IPS-18a (cell line): ENCODE measurements around the gene EFCAB6.

ENCODE experiments used
- H3K27ac ChIP-seq: one replicate; pipeline ENCODE4 v1.5.1; 2013; ENCODE audit warnings: low read length
- H3K27me3 ChIP-seq: one replicate; pipeline ENCODE4 v1.6.1; 2013; ENCODE audit warnings: mild to moderate bottlenecking, low read length; ENCODE audit not compliant: control insufficient read depth, insufficient read depth
- H3K36me3 ChIP-seq: one replicate; pipeline ENCODE4 v1.6.1; 2013; ENCODE audit warnings: low read depth, low read length; ENCODE audit not compliant: control insufficient read depth
- H3K4me1 ChIP-seq: one replicate; pipeline ENCODE4 v1.6.1; 2013; ENCODE audit warnings: low read depth, low read length; ENCODE audit not compliant: control insufficient read depth
- H3K4me3 ChIP-seq: one replicate; pipeline ENCODE4 v1.5.1; 2013; ENCODE audit warnings: low read length
- H3K9ac ChIP-seq: one replicate; pipeline ENCODE4 v1.6.1; 2013; ENCODE audit warnings: mild to moderate bottlenecking, low read length, moderate library complexity
- H3K9me3 ChIP-seq: one replicate; pipeline ENCODE4 v1.6.1; 2013; ENCODE audit warnings: low read depth, low read length; ENCODE audit not compliant: control insufficient read depth

EFCAB6 gene

DNA sequence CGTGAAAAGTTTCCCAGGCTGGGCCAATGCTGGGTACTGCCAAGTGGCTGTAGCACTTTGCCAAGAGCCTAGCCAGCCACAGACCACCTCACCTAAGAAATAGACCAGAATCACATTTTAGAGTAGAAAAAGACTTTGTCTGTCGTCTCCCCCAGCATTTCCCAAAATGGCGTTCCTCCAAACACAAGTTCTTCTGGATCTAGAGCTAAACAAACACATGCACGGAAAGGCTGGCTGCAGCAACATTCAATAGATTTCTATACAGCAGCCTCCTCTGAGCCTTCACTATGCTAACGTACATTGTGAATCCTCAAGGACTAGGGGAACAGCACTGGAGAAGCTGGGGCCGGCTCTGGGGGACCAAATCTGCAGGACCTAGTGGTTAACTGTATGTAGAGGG is 65.0 kb downstream of the EFCAB6 start:
- H3K36me3 ChIP-seq: no peaks in the 10 kb centered on the region
- H3K4me1 ChIP-seq: peaks cover 25% of the 10 kb centered on the region
- no peaks in the 10 kb centered on the region for H3K9me3 ChIP-seq
- H3K27ac ChIP-seq: no peak overlapping the region
- no peaks in the 10 kb centered on the region for H3K27me3 ChIP-seq
- H3K9ac ChIP-seq: no peak overlapping the region
- no peak overlapping the region for H3K4me3 ChIP-seq

DNA sequence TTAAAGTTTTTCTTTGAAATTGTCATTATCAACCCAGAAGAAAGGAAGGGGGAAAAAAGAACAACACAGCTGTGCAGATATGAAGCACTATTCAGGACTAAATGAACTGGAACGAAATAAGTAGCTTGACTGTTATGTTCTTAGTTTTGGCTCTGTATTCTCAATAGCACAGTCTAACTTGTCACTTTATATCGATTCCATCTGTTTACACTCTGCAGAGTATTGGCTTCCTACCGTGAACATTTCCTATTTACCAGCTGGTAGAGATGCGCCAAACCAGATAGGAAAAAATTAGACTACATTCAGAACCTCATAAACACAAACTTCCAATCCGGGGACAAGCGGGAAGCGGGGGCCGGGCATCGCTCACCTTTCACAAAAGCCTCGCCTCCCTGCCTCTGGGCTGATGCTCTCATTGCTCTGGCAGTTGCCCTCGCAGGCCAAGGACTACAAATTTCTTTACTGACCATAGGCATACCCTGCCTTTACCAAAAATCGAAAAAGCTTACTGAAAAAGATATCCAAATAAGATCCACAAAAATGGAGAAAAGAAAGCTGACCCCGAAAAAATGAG is 66.2 kb downstream of the EFCAB6 start:
- Histone ChIP-seq H3K27me3 (no peaks in the 10 kb centered on the region), H3K9me3 (no peaks in the 10 kb centered on the region), H3K9ac (no peak overlapping the region), H3K27ac (no peak overlapping the region), H3K4me1 (peaks cover 22% of the 10 kb centered on the region), H3K36me3 (no peaks in the 10 kb centered on the region), H3K4me3 (no peak overlapping the region)

DNA sequence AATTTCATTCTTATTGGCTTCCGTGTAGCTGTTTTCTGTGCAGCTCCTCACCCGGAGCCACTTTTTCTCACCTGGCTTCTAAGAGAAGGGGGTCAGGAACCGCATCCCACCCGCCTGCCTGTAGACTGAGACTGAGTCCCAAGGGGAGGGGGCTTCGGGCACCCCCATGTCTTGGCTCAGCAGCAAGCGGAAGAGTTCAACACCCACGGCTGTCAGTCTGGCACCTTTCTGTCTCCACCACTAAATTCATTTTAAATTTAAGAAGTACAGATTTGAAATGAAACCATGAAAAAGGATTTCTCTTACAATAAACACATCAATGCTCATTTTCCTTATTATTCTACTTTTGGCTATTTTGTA is 66.7 kb downstream of the EFCAB6 start:
- Histone ChIP-seq H3K9ac (no peak overlapping the region), H3K27me3 (no peaks in the 10 kb centered on the region), H3K4me1 (peaks cover 17% of the 10 kb centered on the region), H3K27ac (no peak overlapping the region), H3K9me3 (no peaks in the 10 kb centered on the region), H3K36me3 (no peaks in the 10 kb centered on the region), H3K4me3 (no peak overlapping the region)

DNA sequence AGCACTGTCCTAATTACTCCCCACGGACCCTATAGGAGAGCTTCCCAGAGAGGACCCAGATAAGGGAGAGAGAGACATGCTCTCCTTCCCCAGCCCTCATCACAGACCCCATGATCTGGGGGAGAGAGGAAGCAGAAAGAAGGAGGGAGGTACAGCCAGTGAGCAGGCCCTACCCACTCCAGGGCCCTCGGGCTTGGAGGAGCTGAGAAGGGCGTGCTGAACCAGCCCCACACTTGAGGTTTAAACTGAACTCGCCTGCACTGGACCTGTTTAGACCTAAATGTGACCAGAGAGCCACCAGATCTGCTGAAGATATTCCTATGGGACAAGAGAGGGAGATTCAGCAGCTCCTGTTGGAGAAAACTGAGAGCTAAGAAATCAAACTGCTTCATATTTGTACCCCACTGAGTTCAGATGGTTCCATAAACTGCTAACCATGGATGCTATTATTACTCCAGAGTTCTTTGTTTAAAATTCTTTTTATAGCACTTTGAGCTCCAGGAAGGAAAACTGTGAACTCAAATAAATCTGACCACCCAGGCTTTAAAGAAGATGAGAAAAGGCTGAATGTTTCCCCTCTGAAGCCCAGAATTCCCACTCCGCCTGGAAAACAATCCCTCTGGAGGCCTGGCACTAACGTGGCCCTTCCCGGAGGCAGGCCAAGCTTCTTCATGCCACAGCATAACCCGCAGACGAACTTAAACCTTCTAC is 67.2 kb downstream of the EFCAB6 start:
- Histone ChIP-seq H3K4me1 (peaks cover 12% of the 10 kb centered on the region), H3K4me3 (no peak overlapping the region), H3K36me3 (no peaks in the 10 kb centered on the region), H3K27me3 (no peaks in the 10 kb centered on the region), H3K9ac (no peak overlapping the region), H3K9me3 (no peaks in the 10 kb centered on the region), H3K27ac (no peak overlapping the region)

DNA sequence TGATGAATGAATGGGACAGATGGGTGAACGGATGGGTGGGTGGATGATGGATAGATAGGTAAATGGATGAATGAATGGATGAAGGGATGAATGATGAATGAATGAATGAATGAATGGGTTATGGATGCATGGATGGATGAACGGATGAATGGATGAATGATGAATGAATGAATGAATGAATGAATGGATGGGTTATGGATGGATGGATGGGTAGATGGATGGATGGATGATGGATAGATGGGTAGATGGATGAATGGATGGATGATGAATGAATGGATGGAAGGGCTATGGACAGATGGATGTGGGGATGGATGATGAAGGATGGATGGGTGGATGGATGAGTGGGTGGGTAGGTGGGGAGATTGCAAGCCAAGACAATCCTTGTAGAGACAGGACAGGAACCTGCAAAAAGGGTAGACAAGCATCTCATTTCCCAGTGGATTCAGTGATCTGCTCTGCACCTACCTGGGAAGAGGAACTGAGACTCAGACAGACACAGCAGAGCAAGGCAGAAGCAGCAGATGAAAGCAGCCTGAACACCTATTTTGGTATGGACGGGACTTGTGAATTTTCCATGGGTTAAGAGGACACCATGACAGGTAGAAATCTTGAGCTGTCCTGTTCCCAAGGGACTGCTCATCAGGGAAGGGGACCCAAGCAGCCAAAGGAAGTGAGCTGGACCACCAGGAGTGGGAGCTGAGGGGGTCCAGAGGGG is 68.0 kb downstream of the EFCAB6 start:
- no peak overlapping the region for H3K9ac ChIP-seq
- H3K27me3 ChIP-seq: no peaks in the 10 kb centered on the region
- no peak overlapping the region for H3K4me3 ChIP-seq
- H3K4me1 ChIP-seq: peaks cover 5% of the 10 kb centered on the region
- no peak overlapping the region for H3K27ac ChIP-seq
- H3K36me3 ChIP-seq: no peaks in the 10 kb centered on the region
- no peaks in the 10 kb centered on the region for H3K9me3 ChIP-seq

DNA sequence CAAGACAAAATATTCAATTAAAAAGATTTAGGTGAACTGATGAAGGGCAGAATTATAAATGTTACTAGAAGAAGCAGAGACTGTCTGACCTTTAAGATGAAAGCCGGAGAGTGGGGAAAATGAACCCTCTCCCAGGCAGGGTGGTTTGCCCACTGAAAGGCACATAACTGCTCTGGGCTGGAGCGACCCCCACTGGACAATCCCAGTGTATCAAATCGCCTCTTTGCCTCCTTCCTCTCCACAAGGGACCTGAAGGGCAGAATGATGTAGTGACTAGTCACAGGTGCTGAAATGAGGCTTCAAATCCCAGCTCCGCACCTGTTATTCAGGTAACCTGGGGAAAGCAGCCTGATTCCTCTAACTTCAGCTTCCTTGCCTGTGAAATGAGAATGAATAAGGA is 69.0 kb downstream of the EFCAB6 start:
- no peaks in the 10 kb centered on the region for H3K27me3 ChIP-seq

DNA sequence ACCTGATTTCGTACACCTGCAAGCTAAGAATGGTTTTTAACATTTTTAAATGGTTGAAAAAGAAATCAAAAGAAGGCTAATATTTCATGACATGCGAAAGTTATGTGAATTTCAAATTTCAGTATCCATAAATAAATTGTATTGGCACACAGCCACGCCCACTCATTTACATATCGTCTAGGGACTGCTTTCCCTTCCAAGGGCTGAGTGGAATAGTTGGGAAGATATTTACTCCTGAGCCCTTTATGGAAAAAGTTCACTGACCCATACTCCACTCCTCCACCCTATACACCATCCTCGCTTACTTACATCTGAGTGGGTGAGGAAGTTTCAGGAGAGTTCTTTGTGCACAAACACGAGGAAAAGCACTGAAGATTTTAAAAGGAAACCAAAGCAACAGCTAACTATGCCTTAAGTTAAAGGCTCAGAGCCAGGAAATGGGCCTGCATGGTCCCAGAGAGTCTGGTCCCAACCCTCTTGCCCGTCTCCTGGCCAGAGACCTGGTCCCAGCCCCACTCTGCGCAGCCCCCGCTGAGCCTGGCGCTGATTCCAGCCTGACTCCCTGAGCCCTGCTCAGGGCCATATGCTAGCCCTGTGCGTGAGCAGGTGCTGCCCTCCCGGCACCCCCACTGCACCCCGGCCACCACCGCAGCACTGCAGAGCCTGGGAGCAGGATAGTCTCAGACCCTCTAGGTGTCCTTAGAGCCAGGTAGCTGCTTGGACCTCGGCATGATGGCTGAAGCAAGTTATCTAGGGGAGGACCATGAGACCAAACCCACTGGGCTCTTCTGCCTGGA is 69.8 kb downstream of the EFCAB6 start:
- H3K27ac ChIP-seq: no peak overlapping the region
- no peaks in the 10 kb centered on the region for H3K36me3 ChIP-seq

More for the DNA sequence above, 69.0 kb downstream of the EFCAB6 start:
- Histone ChIP-seq H3K36me3 (no peaks in the 10 kb centered on the region), H3K4me1 (peaks cover 5% of the 10 kb centered on the region), H3K27ac (no peak overlapping the region), H3K4me3 (no peak overlapping the region), H3K9ac (no peak overlapping the region), H3K9me3 (no peaks in the 10 kb centered on the region)

DNA sequence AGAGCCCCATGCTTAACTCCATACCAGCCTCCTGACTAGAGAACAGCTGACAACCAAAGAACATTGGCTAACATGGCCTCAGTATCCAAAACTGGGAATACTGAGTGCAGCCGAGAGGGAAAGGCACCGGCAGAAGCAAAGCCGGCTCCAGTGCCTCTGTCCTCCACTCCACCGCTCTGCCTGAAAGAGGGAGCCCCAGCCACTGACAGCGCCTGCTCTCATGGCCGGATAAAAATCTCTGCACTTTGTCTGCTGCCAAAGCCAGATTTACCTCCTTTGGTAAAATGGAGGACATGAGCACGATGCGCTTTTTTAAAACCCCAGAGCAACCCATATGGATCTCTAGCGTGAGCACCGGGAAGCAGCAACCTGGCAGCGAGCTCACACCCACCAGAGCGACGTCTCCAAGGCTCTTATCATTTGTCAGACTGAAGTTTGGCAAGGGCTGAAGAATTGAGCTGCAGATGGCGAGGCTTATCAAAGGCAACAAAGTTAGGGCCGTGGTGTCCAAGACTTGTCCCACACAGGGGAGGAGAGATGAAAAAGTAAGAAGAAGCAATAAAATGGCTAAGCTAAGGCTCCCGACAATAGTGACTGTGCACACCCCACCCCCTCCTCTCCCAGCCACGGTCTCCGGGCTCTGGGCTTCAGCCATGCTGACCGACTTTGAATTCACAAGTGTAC is 71.4 kb downstream of the EFCAB6 start:
- H3K9me3 ChIP-seq: no peaks in the 10 kb centered on the region
- H3K4me3 ChIP-seq: no peak overlapping the region
- no peaks in the 10 kb centered on the region for H3K36me3 ChIP-seq
- H3K27ac ChIP-seq: no peak overlapping the region
- peaks cover 5% of the 10 kb centered on the region for H3K4me1 ChIP-seq
- no peak overlapping the region for H3K9ac ChIP-seq
- H3K27me3 ChIP-seq: no peaks in the 10 kb centered on the region

More for the DNA sequence above, 69.8 kb downstream of the EFCAB6 start:
- no peaks in the 10 kb centered on the region for H3K27me3 ChIP-seq
- H3K9ac ChIP-seq: no peak overlapping the region
- no peaks in the 10 kb centered on the region for H3K9me3 ChIP-seq
- H3K4me1 ChIP-seq: peaks cover 5% of the 10 kb centered on the region
- no peak overlapping the region for H3K4me3 ChIP-seq

DNA sequence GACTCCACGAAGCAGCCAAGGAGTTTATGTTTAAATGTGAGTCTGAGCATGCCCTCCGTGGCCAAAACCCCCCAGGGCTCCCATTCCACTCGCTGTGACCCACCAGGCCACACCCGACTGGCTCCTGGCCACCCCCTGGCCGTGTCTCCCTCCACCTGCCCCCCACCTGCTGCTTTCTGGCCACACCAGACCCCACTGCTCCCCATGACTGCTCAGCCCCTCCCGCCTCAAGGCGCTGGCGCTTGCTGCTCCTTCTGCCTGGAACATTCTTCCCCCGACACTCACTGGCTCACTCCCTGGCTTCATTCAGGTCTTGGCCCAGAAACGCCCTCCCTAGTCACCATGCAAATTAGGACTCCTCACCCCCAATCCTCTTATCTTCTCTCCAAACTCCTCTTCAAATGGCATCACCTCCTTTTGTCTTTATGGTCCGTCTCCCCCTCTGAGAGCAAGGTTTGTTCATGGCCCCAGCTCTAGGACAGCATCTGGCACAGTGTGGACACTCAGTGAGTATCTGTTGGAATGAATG is 72.2 kb downstream of the EFCAB6 start:
- no peaks in the 10 kb centered on the region for H3K36me3 ChIP-seq
- no peak overlapping the region for H3K27ac ChIP-seq
- no peak overlapping the region for H3K4me3 ChIP-seq
- H3K27me3 ChIP-seq: no peaks in the 10 kb centered on the region
- H3K9me3 ChIP-seq: no peaks in the 10 kb centered on the region
- H3K9ac ChIP-seq: no peak overlapping the region
- peaks cover 5% of the 10 kb centered on the region for H3K4me1 ChIP-seq

DNA sequence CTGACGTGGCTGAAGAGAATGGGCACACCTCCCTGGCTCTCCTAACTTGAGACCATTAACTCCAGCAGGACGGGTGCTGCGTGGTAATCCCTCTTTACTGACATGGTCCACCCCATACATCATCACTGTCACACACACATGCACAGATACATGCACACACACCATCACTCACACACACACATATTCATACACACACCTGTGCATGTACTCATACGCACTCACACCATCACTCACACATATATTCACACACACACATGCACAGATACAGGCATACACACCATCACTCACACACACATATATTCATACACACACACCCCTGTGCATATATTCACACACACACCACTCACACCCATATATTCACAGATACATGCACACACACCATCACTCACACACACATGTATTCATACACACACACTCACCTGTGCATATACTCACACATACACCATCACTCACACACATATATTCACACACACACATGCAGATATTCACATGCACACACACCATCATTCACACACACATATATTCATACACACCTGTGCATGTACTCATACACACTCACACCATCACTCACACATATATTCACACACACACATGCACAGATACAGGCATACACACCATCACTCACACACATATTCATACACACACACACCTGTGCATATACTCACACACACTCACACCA is 74.8 kb downstream of the EFCAB6 start:
- Histone ChIP-seq H3K27ac (no peak overlapping the region), H3K36me3 (no peaks in the 10 kb centered on the region), H3K27me3 (no peaks in the 10 kb centered on the region), H3K4me1 (peaks cover 5% of the 10 kb centered on the region), H3K9ac (no peak overlapping the region), H3K4me3 (no peak overlapping the region), H3K9me3 (no peaks in the 10 kb centered on the region)
